ENCODE data around the gene TMEM129. TPM values are rescaled to one million over a fixed set of nuclear protein-coding genes. Genes with fewer than 3 reads are reported as not detected.

Gene TMEM129
- total and polyA plus RNA-seq, 11 donors, result 28.6 to 73.3 (median 37.2) TPM

GRCh38 chr4:1723131-1723801 is 2.1 kb upstream of the TMEM129 start:
- Histone ChIP-seq H3K27me3 (no peaks in the 10 kb centered on the region), H3K4me3 (peak overlapping the region in 2 of 12 donors; percentile 15 to 82), H3K9me3 (no peaks in the 10 kb centered on the region), H3K27ac (peak overlapping the region in 6 of 12 donors; percentile 18 to 94 (median 25)), H3K36me3 (peaks cover 0 to 39% (median 11%) of the 10 kb centered on the region in 9 donors), H3K4me1 (peaks cover 10 to 84% (median 42%) of the 10 kb centered on the region in 12 donors)
- ATAC-seq, result no peak
- TF ChIP-seq, protein P1, sequence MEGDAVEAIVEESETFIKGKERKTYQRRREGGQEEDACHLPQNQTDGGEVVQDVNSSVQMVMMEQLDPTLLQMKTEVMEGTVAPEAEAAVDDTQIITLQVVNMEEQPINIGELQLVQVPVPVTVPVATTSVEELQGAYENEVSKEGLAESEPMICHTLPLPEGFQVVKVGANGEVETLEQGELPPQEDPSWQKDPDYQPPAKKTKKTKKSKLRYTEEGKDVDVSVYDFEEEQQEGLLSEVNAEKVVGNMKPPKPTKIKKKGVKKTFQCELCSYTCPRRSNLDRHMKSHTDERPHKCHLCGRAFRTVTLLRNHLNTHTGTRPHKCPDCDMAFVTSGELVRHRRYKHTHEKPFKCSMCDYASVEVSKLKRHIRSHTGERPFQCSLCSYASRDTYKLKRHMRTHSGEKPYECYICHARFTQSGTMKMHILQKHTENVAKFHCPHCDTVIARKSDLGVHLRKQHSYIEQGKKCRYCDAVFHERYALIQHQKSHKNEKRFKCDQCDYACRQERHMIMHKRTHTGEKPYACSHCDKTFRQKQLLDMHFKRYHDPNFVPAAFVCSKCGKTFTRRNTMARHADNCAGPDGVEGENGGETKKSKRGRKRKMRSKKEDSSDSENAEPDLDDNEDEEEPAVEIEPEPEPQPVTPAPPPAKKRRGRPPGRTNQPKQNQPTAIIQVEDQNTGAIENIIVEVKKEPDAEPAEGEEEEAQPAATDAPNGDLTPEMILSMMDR (IDR thresholded peaks at IDR 0.05), result no peak
- TF ChIP-seq POLR2A (IDR thresholded peaks at IDR 0.05), result no peak
- WGBS, 4 donors, result 71 to 85% (median 79%) methylated on average over 12 of the region's 12 CpGs
- DNase-seq, result peak in 1 of 5 donors; percentile 47
- intact Hi-C loops (cut with DNase I), result loop anchor here in 6 of 10 donors (10.0 kb wide), 1 partner anchor 368 kb away; no protein-coding TSS in a partner anchor

DNA sequence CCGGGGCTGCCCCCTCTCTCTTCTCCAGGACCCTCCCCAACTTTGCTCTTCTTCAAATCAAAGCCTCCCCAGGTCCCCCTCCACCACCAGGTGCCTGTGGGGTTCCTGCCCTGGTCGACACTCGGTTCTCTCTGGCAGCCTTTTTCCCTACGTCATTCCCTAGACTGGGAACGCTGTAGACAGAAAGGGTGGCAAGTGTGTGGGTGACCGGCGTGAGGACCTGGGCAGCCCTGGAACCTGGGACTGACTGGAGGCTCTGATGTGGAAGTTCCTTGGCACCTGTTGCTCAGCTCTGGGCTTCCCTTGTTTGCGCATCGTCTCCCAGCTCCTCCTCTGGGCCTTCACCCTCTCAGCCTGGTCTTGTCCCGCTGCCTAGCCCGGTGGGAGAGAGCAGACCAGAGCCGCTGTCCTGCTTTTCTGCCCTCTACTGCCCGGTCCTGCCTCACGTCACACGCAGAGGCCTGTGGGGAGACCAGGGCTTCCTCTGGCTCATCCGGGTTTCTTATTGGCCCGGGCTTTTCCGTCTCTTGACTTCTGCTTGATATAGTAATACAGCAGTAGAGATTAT is 1.5 kb upstream of the TMEM129 start:
- Histone ChIP-seq H3K36me3 (peaks cover 0 to 39% (median 12%) of the 10 kb centered on the region in 9 donors), H3K27me3 (no peaks in the 10 kb centered on the region), H3K9me3 (no peaks in the 10 kb centered on the region), H3K4me3 (peak overlapping the region in 4 of 12 donors; percentile 63 to 94 (median 73)), H3K27ac (peak overlapping the region in 6 of 12 donors; percentile 18 to 94 (median 32)), H3K4me1 (peaks cover 10 to 82% (median 43%) of the 10 kb centered on the region in 12 donors)
- 45 to 57% (median 51%) methylated on average over 18 of the region's 18 CpGs for WGBS, 4 donors
- intact Hi-C loops (cut with DNase I), result loop anchor here in 6 of 10 donors (10.0 kb wide), 1 partner anchor 368 kb away; no protein-coding TSS in a partner anchor
- no peak for ATAC-seq
- peak in 1 of 5 donors; percentile 65 for DNase-seq
- TF ChIP-seq, protein P1 (IDR thresholded peaks at IDR 0.05), result no peak
- TF ChIP-seq POLR2A (IDR thresholded peaks at IDR 0.05), result no peak

- TF ChIP-seq, protein P1 (IDR thresholded peaks at IDR 0.05), result no peak
- TF ChIP-seq POLR2A (IDR thresholded peaks at IDR 0.05), result no peak
- Histone ChIP-seq H3K27me3 (no peaks in the 10 kb centered on the region), H3K4me3 (peak overlapping the region; percentile 23 to 94 (median 80)), H3K36me3 (peaks cover 0 to 42% (median 17%) of the 10 kb centered on the region in 9 donors), H3K27ac (peak overlapping the region in 6 of 12 donors; percentile 54 to 96 (median 94)), H3K9me3 (no peaks in the 10 kb centered on the region), H3K4me1 (peaks cover 10 to 75% (median 40%) of the 10 kb centered on the region in 12 donors)
- WGBS, 4 donors, result 5 to 9% (median 6%) methylated on average over 40 to 61 of the region's 61 CpGs
- ATAC-seq (no peak), DNase-seq (peak in 1 of 5 donors; percentile 60)
- intact Hi-C loops (cut with DNase I), result loop anchor here in 6 of 10 donors (10.0 kb wide), 1 partner anchor 367 kb away; no protein-coding TSS in a partner anchor
These were observed 785 bp upstream of the TMEM129 start for GRCh38 chr4:1721666-1722550.
